Measurements from ENCODE around the gene CNOT1.

The CNOT1 gene

GRCh38 chr16:58475091-58475619 is 154.5 kb downstream of the CNOT1 start:
- DNase-seq, result no peak

DNA sequence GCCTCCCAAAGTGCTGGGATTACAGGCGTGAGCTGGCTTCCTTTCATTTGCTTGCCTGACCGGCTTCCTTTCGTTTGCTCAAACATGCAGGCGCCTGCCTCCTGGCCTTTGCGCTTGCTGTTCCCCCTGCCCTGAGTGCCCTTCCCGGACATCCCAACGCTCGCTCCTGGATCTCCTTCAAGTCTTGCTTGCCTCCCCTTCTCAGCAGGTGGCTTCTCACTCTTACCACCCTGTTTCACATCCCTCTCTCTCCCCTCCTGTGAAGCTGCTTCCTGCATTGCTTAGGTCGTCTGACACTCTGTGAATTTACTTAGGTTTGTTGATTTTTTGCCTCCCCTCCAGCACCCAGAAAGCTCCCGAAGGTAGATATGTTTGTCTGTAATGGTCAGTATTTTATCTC is 155.3 kb downstream of the CNOT1 start:
- no peak for DNase-seq

DNA sequence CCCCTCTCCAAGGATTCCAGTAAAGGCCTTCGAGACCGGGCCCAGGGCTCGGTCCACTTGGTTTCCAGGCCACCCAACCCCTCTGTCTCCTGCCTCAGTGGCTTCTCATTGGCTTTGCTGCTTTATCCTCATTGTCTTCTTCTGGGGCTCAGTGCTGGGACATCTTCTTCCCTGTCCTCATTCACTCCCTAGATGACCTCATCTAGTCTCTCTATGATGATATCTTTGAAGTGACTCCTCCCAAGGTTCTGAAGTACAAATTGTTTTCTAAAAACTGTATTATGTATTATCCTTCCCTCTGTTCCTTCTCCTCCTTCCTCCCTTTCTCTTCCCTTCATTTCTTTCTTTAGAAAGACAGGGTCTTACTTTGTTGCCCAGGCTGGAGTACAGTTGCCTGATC is 156.8 kb downstream of the CNOT1 start:
- no peak for DNase-seq

GRCh38 chr16:58472266-58472665 is 157.4 kb downstream of the CNOT1 start:
- DNase-seq, result no peak

- no peak for DNase-seq
Observed at GRCh38 chr16:58471209-58471975, 158.2 kb downstream of the CNOT1 start.

Measured in activated effector memory CD4-positive, alpha-beta T cell treated with anti-CD3 and anti-CD28 coated beads, Interleukin-2, amount 50 U/mL, for 16 hours (primary cell).